ENCODE data around the gene FBXO38. TPM values are rescaled to one million over a fixed set of nuclear protein-coding genes. Genes with fewer than 3 reads are reported as not detected.

FBXO38 gene
- polyA plus RNA-seq, 1 of the 3 experiments (the other 2 are of a cell fraction) = 15.5 TPM

- ChIA-PET POLR2A (no interaction called here), CTCF (interaction anchor here (0.9 to 21.5 kb wide), 3 partner anchors 29 to 577 kb away, joined by 3 to 704 read pairs (median 4); no protein-coding TSS in a partner anchor)
- no peak overlapping the region for H2AFZ ChIP-seq (ENCODE audit: low read depth)
- 66% methylated on average over 3 of the region's 3 CpGs for WGBS (ENCODE audit: low lambda C conversion rate)
- no peak overlapping the region for H3K27ac ChIP-seq (ENCODE audit: low read depth in 2 of 2, low read length in 1 of 2)
- no peaks in the 10 kb centered on the region for H3K36me3 ChIP-seq (replicated peaks in 1 of 2; ENCODE audit: control insufficient read depth in 1 of 2, insufficient read depth in 2 of 2, low read length in 1 of 2)
- no peak overlapping the region for H3K9ac ChIP-seq
- H3K4me2 ChIP-seq = no peak overlapping the region
- H3K27me3 ChIP-seq (ENCODE audit: insufficient read depth) = no peaks in the 10 kb centered on the region
- no peaks in the 10 kb centered on the region for H3K79me2 ChIP-seq (ENCODE audit: insufficient read depth)
- no peak for DNase-seq
- no peaks in the 10 kb centered on the region for H3F3A ChIP-seq (replicated peaks; ENCODE audit: insufficient read depth)
- H3K9me2 ChIP-seq = no peaks in the 10 kb centered on the region
- no peaks in the 10 kb centered on the region; a peak in 1 of 4 replicates for H3K4me1 ChIP-seq (ENCODE audit: control insufficient read depth in 1 of 2, insufficient read depth in 2 of 2, low read depth in 1 of 2, low read length in 1 of 2)
- no peak overlapping the region for H3K4me3 ChIP-seq (ENCODE audit: low read depth in 2 of 2, low read length in 1 of 2)
- TF ChIP-seq YY1 (IDR thresholded peaks at IDR 0.05; ENCODE audit: low read depth) = no peak
- no peak for TF ChIP-seq FOXJ3 (CRISPR knock-in tag; IDR thresholded peaks at IDR 0.05)
- no peak for TF ChIP-seq NRF1 (IDR thresholded peaks at IDR 0.05; ENCODE audit: low read depth, low read length)
- no peak for TF ChIP-seq GABPA (IDR thresholded peaks at IDR 0.05; ENCODE audit: low read depth)
- no peaks in the 10 kb centered on the region for H3K9me3 ChIP-seq
- no peaks in the 10 kb centered on the region for H4K20me1 ChIP-seq (ENCODE audit: insufficient read depth)
Observed at GRCh38 chr5:148458036-148458888, 74.5 kb downstream of the FBXO38 start.

- Histone ChIP-seq H3K9me3 (no peaks in the 10 kb centered on the region), H3F3A (replicated peaks; ENCODE audit: insufficient read depth) (no peaks in the 10 kb centered on the region), H4K20me1 (ENCODE audit: insufficient read depth) (no peaks in the 10 kb centered on the region), H3K4me1 (ENCODE audit: control insufficient read depth in 1 of 2, insufficient read depth in 2 of 2, low read depth in 1 of 2, low read length in 1 of 2) (no peaks in the 10 kb centered on the region; a peak in 1 of 4 replicates), H3K4me3 (ENCODE audit: low read depth in 2 of 2, low read length in 1 of 2) (no peak overlapping the region), H3K9me2 (no peaks in the 10 kb centered on the region), H3K9ac (no peak overlapping the region), H3K27ac (ENCODE audit: low read depth in 2 of 2, low read length in 1 of 2) (no peak overlapping the region), H3K27me3 (ENCODE audit: insufficient read depth) (no peaks in the 10 kb centered on the region), H3K36me3 (replicated peaks in 1 of 2; ENCODE audit: control insufficient read depth in 1 of 2, insufficient read depth in 2 of 2, low read length in 1 of 2) (no peaks in the 10 kb centered on the region), H3K79me2 (ENCODE audit: insufficient read depth) (no peaks in the 10 kb centered on the region), H2AFZ (ENCODE audit: low read depth) (no peak overlapping the region), H3K4me2 (no peak overlapping the region)
- no peak for DNase-seq
- CTCF ChIA-PET = interaction anchor here (21.5 kb wide), 1 partner anchor 274 kb away, joined by 704 read pairs; no protein-coding TSS in a partner anchor
- 40% methylated on average over 1 of the region's 1 CpG for WGBS (ENCODE audit: low lambda C conversion rate)
- POLR2A ChIA-PET = no interaction called here
- TF ChIP-seq RFX5 (IDR thresholded peaks at IDR 0.05; ENCODE audit: low read length) (no peak), ELF1 (IDR thresholded peaks at IDR 0.05) (no peak), FOXM1 (IDR thresholded peaks at IDR 0.05; ENCODE audit: low read depth) (no peak), USF1 (IDR thresholded peaks at IDR 0.05; ENCODE audit: borderline replicate concordance, low read depth) (no peak), PBX3 (IDR thresholded peaks at IDR 0.05) (no peak), GATA2 (CRISPR knock-in tag; IDR thresholded peaks at IDR 0.05) (no peak), CHD2 (IDR thresholded peaks at IDR 0.05; ENCODE audit: low read length, partially characterized antibody) (no peak), EP300 (IDR thresholded peaks at IDR 0.05; ENCODE audit: borderline replicate concordance in 1 of 2, low read depth in 1 of 2, low read length in 1 of 2) (no peak), TEAD4 (IDR thresholded peaks at IDR 0.05; ENCODE audit: borderline replicate concordance, insufficient read depth) (no peak), MXI1 (IDR thresholded peaks at IDR 0.05; ENCODE audit: low read depth, low read length) (no peak), ZBTB33 (IDR thresholded peaks at IDR 0.05; ENCODE audit: borderline replicate concordance, low read depth) (no peak), EZH2phosphoT487 (IDR thresholded peaks at IDR 0.05; ENCODE audit: borderline replicate concordance, low read depth) (no peak), YY1 (IDR thresholded peaks at IDR 0.05; ENCODE audit: low read depth) (no peak), SIN3A (IDR thresholded peaks at IDR 0.05; ENCODE audit: borderline replicate concordance, low read depth, low read length) (no peak)
- TF ChIP-seq, protein P1, sequence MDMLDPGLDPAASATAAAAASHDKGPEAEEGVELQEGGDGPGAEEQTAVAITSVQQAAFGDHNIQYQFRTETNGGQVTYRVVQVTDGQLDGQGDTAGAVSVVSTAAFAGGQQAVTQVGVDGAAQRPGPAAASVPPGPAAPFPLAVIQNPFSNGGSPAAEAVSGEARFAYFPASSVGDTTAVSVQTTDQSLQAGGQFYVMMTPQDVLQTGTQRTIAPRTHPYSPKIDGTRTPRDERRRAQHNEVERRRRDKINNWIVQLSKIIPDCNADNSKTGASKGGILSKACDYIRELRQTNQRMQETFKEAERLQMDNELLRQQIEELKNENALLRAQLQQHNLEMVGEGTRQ (IDR thresholded peaks at IDR 0.05; ENCODE audit: borderline replicate concordance, low read depth, low read length) = no peak
- TF ChIP-seq, protein P2, sequence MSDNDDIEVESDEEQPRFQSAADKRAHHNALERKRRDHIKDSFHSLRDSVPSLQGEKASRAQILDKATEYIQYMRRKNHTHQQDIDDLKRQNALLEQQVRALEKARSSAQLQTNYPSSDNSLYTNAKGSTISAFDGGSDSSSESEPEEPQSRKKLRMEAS (IDR thresholded peaks at IDR 0.05; ENCODE audit: low read depth) = no peak
- TF ChIP-seq, protein P3, sequence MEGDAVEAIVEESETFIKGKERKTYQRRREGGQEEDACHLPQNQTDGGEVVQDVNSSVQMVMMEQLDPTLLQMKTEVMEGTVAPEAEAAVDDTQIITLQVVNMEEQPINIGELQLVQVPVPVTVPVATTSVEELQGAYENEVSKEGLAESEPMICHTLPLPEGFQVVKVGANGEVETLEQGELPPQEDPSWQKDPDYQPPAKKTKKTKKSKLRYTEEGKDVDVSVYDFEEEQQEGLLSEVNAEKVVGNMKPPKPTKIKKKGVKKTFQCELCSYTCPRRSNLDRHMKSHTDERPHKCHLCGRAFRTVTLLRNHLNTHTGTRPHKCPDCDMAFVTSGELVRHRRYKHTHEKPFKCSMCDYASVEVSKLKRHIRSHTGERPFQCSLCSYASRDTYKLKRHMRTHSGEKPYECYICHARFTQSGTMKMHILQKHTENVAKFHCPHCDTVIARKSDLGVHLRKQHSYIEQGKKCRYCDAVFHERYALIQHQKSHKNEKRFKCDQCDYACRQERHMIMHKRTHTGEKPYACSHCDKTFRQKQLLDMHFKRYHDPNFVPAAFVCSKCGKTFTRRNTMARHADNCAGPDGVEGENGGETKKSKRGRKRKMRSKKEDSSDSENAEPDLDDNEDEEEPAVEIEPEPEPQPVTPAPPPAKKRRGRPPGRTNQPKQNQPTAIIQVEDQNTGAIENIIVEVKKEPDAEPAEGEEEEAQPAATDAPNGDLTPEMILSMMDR (IDR thresholded peaks at IDR 0.05) = no peak
Observed at GRCh38 chr5:148459669-148460068, 75.9 kb downstream of the FBXO38 start.
